Measurements from ENCODE around the gene CYREN.

Gene CYREN

DNA sequence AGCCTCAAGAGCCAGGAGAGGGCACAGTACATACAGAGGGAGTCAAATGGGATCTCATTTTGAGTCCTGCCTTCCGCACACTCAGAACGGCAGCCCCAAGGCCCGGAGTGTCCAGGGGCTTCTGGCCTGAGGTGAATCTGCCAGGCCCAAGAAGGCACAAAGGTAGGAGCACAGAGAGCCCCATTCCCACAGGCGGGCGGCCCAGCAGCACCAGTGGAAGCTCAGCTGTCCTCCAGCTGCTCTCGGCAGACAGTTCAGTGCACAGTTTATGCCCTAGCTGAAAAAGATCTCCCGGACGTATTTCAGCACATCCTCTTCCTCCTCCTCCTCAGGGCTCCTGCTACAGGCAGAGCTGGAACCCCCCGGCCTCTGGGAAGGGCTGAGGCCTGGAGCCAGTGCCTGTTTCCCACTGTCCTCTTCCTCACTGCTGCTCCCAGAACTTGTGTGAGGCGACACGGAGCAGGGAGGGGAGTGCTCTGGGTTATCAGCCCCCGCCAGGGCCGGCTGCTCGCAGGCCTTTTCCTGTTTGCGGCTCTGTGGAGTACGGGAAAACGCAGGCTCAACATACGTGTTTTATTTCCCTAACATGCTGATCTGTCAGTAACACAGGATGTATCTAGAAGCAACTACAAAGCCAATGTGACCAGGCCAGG is 4.0 kb downstream of the CYREN start:
- H3K27ac ChIP-seq (ENCODE audit: insufficient read depth in 1 of 2, low read depth in 1 of 2, low read length in 2 of 2, poor library complexity in 1 of 2, severe bottlenecking in 2 of 2), result peak overlapping the region; percentile 55 to 85
- peak overlapping the region in 5 of 7 experiments; percentile 5 to 60 (median 48) for H3K4me3 ChIP-seq (ENCODE audit: control insufficient read depth in 1 of 7, extremely low read depth in 1 of 7, insufficient read depth in 4 of 7, low read depth in 2 of 7, low read length in 6 of 7)
- peaks cover 0 to 8% (median 2%) of the 10 kb centered on the region in 5 experiments for H3K9me3 ChIP-seq (ENCODE audit: control extremely low read depth in 1 of 5, control insufficient read depth in 4 of 5, insufficient read depth in 2 of 5, low read depth in 1 of 5, low read length in 4 of 5)
- H3K4me1 ChIP-seq (ENCODE audit: control extremely low read depth in 1 of 4, control insufficient read depth in 4 of 4, insufficient read depth in 4 of 4, low read length in 3 of 4), result peaks cover 24 to 81% (median 58%) of the 10 kb centered on the region in 4 experiments
- CTCF ChIA-PET, result interaction anchor here (0.7 to 15.2 kb wide), 8 partner anchors 8 to 496 kb away, joined by 3 to 182 read pairs (median 4); partner anchors contain the start of genes AGBL3 and TMEM140
- peaks cover 0 to 52% (median 17%) of the 10 kb centered on the region in 4 experiments for H3K36me3 ChIP-seq (ENCODE audit: control insufficient read depth in 4 of 4, insufficient read depth in 4 of 4, low read length in 3 of 4)
- WGBS (ENCODE audit: insufficient coverage), result 22% methylated on average over 17 of the region's 18 CpGs
- no peaks in the 10 kb centered on the region for H3K27me3 ChIP-seq (replicated peaks in 2 of 5; ENCODE audit: control insufficient read depth in 4 of 5, insufficient read depth in 5 of 5, low read length in 4 of 5)
- POLR2A ChIA-PET, result interaction anchor here (1.6 to 2.4 kb wide), 2 partner anchors 17 to 19 kb away, joined by 5 to 10 read pairs; partner anchors contain the start of gene TMEM140
- DNase-seq, result peak; percentile 78 to 84 (median 82)

DNA sequence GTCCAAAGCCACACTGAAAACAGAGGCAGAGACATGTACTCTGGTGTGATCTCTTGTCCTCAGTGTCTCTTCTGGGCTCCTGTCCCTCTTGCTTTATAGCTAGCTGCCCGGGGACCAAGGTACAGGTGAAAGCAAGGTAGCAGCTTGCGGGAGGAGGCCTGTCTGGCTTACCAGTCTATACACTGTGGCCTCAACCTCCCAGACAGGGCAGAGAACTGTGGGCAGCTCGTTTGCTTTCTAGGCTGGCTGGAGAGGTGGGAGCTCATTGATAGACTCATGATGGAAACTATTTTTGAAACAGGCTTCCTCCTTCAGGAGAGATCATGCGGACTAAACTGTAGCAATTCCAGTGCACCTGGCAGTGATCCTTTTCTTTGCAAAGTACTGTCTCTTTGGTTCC is 4.6 kb downstream of the CYREN start:
- Histone ChIP-seq H3K4me1 (ENCODE audit: control extremely low read depth in 1 of 4, control insufficient read depth in 4 of 4, insufficient read depth in 4 of 4, low read length in 3 of 4) (peaks cover 28 to 82% (median 61%) of the 10 kb centered on the region in 4 experiments), H3K36me3 (ENCODE audit: control insufficient read depth in 4 of 4, insufficient read depth in 4 of 4, low read length in 3 of 4) (peaks cover 0 to 52% (median 17%) of the 10 kb centered on the region in 4 experiments), H3K9me3 (ENCODE audit: control extremely low read depth in 1 of 5, control insufficient read depth in 4 of 5, insufficient read depth in 2 of 5, low read depth in 1 of 5, low read length in 4 of 5) (peaks cover 0 to 8% (median 2%) of the 10 kb centered on the region in 5 experiments), H3K27me3 (replicated peaks in 2 of 5; ENCODE audit: control insufficient read depth in 4 of 5, insufficient read depth in 5 of 5, low read length in 4 of 5) (no peaks in the 10 kb centered on the region), H3K4me3 (ENCODE audit: control insufficient read depth in 1 of 7, extremely low read depth in 1 of 7, insufficient read depth in 4 of 7, low read depth in 2 of 7, low read length in 6 of 7) (peak overlapping the region in 2 of 7 experiments; percentile 48 to 53), H3K27ac (ENCODE audit: insufficient read depth in 1 of 2, low read depth in 1 of 2, low read length in 2 of 2, poor library complexity in 1 of 2, severe bottlenecking in 2 of 2) (peak overlapping the region; percentile 55 to 85)
- DNase-seq, result no peak
- CTCF ChIA-PET, result interaction anchor here (0.7 to 15.2 kb wide), 7 partner anchors 9 to 495 kb away, joined by 3 to 182 read pairs (median 5); partner anchors contain the start of genes AGBL3 and TMEM140
- POLR2A ChIA-PET, result interaction anchor here (1.0 kb wide), 1 partner anchor 20 kb away, joined by 4 read pairs; no protein-coding TSS in a partner anchor
- 69% methylated on average over 4 of the region's 4 CpGs for WGBS (ENCODE audit: insufficient coverage)

DNA sequence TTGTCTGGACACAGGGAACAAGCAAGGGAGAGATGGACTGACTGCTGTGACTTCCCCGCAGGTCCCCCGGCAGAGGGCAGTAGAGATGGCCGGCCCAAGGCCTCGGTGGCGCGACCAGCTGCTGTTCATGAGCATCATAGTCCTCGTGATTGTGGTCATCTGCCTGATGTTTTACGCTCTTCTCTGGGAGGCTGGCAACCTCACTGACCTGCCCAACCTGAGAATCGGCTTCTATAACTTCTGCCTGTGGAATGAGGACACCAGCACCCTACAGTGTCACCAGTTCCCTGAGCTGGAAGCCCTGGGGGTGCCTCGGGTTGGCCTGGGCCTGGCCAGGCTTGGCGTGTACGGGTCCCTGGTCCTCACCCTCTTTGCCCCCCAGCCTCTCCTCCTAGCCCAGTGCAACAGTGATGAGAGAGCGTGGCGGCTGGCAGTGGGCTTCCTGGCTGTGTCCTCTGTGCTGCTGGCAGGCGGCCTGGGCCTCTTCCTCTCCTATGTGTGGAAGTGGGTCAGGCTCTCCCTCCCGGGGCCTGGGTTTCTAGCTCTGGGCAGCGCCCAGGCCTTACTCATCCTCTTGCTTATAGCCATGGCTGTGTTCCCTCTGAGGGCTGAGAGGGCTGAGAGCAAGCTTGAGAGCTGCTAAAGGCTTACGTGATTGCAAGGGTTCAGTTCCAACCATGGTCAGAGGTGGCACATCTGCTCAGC is 6.0 kb downstream of the CYREN start:
- Histone ChIP-seq H3K27ac (ENCODE audit: insufficient read depth in 1 of 2, low read depth in 1 of 2, low read length in 2 of 2, poor library complexity in 1 of 2, severe bottlenecking in 2 of 2) (peak overlapping the region in 1 of 2 experiments; percentile 57), H3K4me1 (ENCODE audit: control extremely low read depth in 1 of 4, control insufficient read depth in 4 of 4, insufficient read depth in 4 of 4, low read length in 3 of 4) (peaks cover 38 to 89% (median 68%) of the 10 kb centered on the region in 4 experiments), H3K36me3 (ENCODE audit: control insufficient read depth in 4 of 4, insufficient read depth in 4 of 4, low read length in 3 of 4) (peaks cover 0 to 52% (median 17%) of the 10 kb centered on the region in 4 experiments), H3K4me3 (ENCODE audit: control insufficient read depth in 1 of 7, extremely low read depth in 1 of 7, insufficient read depth in 4 of 7, low read depth in 2 of 7, low read length in 6 of 7) (no peak overlapping the region), H3K27me3 (replicated peaks in 2 of 5; ENCODE audit: control insufficient read depth in 4 of 5, insufficient read depth in 5 of 5, low read length in 4 of 5) (no peaks in the 10 kb centered on the region), H3K9me3 (ENCODE audit: control extremely low read depth in 1 of 5, control insufficient read depth in 4 of 5, insufficient read depth in 2 of 5, low read depth in 1 of 5, low read length in 4 of 5) (peaks cover 0 to 8% (median 2%) of the 10 kb centered on the region in 5 experiments)
- DNase-seq, result no peak
- CTCF ChIA-PET, result interaction anchor here (7.7 to 15.2 kb wide), 3 partner anchors 7 to 178 kb away, joined by 55 to 182 read pairs (median 67); partner anchors contain the start of genes AGBL3 and TMEM140
- POLR2A ChIA-PET, result no interaction called here
- WGBS (ENCODE audit: insufficient coverage), result 85% methylated on average over 16 of the region's 18 CpGs

DNA sequence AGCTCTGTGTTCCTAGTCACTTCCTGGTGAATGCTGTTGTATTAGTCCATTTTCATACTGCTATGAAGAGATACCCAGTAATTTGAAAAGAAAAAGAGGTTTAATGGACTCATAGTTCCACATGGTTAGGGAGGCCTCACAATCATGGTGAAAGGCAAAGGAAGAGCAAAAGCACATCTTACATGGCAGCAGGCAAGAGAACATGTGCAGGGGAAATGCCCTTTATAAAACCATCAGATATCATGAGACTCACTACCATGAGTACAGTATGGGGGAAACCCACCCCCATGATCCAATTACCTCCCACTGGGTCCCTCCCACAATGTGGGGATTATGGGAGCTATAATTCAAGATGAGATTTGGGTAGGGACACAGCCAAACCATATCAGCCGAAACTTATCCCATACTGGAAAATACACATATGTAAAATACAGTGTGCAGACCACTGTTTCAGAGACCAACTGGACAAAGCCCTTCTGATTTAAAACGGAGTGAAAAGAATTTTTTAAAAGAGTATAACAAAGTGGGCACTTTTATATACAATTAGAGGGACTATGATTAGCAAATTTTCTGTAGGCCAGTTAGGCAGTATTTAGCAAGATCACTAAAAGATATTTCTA is 8.0 kb downstream of the CYREN start:
- DNase-seq, result peak in 1 of 3 donors; percentile 33
- Histone ChIP-seq H3K4me3 (ENCODE audit: control insufficient read depth in 1 of 7, extremely low read depth in 1 of 7, insufficient read depth in 4 of 7, low read depth in 2 of 7, low read length in 6 of 7) (no peak overlapping the region), H3K27me3 (replicated peaks in 2 of 5; ENCODE audit: control insufficient read depth in 4 of 5, insufficient read depth in 5 of 5, low read length in 4 of 5) (no peaks in the 10 kb centered on the region), H3K9me3 (ENCODE audit: control extremely low read depth in 1 of 5, control insufficient read depth in 4 of 5, insufficient read depth in 2 of 5, low read depth in 1 of 5, low read length in 4 of 5) (peaks cover 0 to 12% (median 2%) of the 10 kb centered on the region in 5 experiments), H3K27ac (ENCODE audit: insufficient read depth in 1 of 2, low read depth in 1 of 2, low read length in 2 of 2, poor library complexity in 1 of 2, severe bottlenecking in 2 of 2) (peak overlapping the region in 1 of 2 experiments; percentile 95), H3K36me3 (ENCODE audit: control insufficient read depth in 4 of 4, insufficient read depth in 4 of 4, low read length in 3 of 4) (peaks cover 0 to 46% (median 13%) of the 10 kb centered on the region in 4 experiments), H3K4me1 (ENCODE audit: control extremely low read depth in 1 of 4, control insufficient read depth in 4 of 4, insufficient read depth in 4 of 4, low read length in 3 of 4) (peaks cover 32 to 89% (median 63%) of the 10 kb centered on the region in 4 experiments)
- WGBS (ENCODE audit: insufficient coverage), result no CpG with 5 or more reads among the region's 2 CpGs
- ChIA-PET POLR2A (no interaction called here), CTCF (interaction anchor here (15.2 kb wide), 1 partner anchor 14 kb away, joined by 182 read pairs; the partner anchor contains the start of gene TMEM140)

DNA sequence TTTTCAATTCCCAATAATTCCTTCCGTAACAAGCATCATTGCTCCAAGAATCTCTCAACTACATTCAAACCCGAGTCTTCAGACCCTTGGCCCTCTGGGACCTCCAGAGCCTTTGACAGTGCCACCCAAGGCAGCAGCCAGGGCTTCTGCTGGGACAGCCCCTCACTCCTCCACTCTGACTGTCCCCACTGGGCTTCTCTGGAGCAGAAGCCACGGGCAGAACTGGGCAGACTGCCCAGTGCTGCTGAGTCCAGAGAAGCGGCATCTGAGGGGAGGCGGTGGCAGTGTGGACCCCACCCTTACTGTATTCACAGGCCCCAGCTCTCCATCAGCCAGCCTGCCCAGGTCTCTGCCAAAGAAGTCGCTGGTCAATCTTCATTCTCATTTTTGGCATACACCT is 8.8 kb downstream of the CYREN start:
- POLR2A ChIA-PET, result interaction anchor here (1.5 to 3.3 kb wide), 3 partner anchors 8 to 175 kb away, joined by 8 to 26 read pairs (median 10); partner anchors contain the start of genes AGBL3 and CYREN
- DNase-seq, result peak in 1 of 3 donors; percentile 34
- H3K4me3 ChIP-seq (ENCODE audit: control insufficient read depth in 1 of 7, extremely low read depth in 1 of 7, insufficient read depth in 4 of 7, low read depth in 2 of 7, low read length in 6 of 7), result peak overlapping the region in 2 of 7 experiments; percentile 37 to 38
- H3K4me1 ChIP-seq (ENCODE audit: control extremely low read depth in 1 of 4, control insufficient read depth in 4 of 4, insufficient read depth in 4 of 4, low read length in 3 of 4), result peaks cover 27 to 84% (median 55%) of the 10 kb centered on the region in 4 experiments
- peak overlapping the region; percentile 83 to 95 for H3K27ac ChIP-seq (ENCODE audit: insufficient read depth in 1 of 2, low read depth in 1 of 2, low read length in 2 of 2, poor library complexity in 1 of 2, severe bottlenecking in 2 of 2)
- H3K9me3 ChIP-seq (ENCODE audit: control extremely low read depth in 1 of 5, control insufficient read depth in 4 of 5, insufficient read depth in 2 of 5, low read depth in 1 of 5, low read length in 4 of 5), result peaks cover 0 to 19% (median 4%) of the 10 kb centered on the region in 5 experiments
- H3K27me3 ChIP-seq (replicated peaks in 2 of 5; ENCODE audit: control insufficient read depth in 4 of 5, insufficient read depth in 5 of 5, low read length in 4 of 5), result no peaks in the 10 kb centered on the region
- CTCF ChIA-PET, result interaction anchor here (2.1 to 15.2 kb wide), 3 partner anchors 6 to 13 kb away, joined by 9 to 182 read pairs (median 67); partner anchors contain the start of genes CYREN and TMEM140
- peaks cover 0 to 42% (median 17%) of the 10 kb centered on the region in 4 experiments for H3K36me3 ChIP-seq (ENCODE audit: control insufficient read depth in 4 of 4, insufficient read depth in 4 of 4, low read length in 3 of 4)
- 79% methylated on average over 6 of the region's 6 CpGs for WGBS (ENCODE audit: insufficient coverage)

Data from common myeloid progenitor, CD34-positive (primary cell).